ENCODE measurements around the gene EFHD2.

DNA sequence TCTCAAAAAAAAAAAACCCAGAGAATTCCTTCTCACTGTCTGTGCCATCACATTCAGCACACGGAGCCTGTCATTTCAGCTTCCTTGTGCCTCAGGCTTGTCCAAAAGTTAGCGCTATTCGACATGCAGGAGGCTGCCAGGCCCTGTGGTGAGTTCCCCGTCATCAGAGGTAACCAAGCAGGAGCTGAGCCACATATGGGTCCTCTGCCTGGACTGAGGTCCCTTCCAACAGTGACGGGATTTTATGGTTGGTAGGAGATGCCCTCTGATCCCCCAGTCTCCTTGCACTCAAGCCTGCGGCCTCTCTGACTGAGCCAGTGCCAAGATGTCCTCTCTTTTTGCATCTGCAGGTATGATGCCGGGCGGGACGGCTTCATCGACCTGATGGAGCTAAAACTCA lies 15.8 kb downstream of the EFHD2 start:
- TF ChIP-seq, protein P1, sequence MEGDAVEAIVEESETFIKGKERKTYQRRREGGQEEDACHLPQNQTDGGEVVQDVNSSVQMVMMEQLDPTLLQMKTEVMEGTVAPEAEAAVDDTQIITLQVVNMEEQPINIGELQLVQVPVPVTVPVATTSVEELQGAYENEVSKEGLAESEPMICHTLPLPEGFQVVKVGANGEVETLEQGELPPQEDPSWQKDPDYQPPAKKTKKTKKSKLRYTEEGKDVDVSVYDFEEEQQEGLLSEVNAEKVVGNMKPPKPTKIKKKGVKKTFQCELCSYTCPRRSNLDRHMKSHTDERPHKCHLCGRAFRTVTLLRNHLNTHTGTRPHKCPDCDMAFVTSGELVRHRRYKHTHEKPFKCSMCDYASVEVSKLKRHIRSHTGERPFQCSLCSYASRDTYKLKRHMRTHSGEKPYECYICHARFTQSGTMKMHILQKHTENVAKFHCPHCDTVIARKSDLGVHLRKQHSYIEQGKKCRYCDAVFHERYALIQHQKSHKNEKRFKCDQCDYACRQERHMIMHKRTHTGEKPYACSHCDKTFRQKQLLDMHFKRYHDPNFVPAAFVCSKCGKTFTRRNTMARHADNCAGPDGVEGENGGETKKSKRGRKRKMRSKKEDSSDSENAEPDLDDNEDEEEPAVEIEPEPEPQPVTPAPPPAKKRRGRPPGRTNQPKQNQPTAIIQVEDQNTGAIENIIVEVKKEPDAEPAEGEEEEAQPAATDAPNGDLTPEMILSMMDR (IDR thresholded peaks at IDR 0.05 in 2 of 3, conservative IDR thresholded peaks at IDR 0.05 in 1 of 3; ENCODE audit: borderline replicate concordance in 1 of 3, insufficient read depth in 1 of 3, low read depth in 2 of 3, low read length in 2 of 3): no peak
- TF ChIP-seq POLR2AphosphoS5 (IDR thresholded peaks at IDR 0.05; ENCODE audit: low read depth, low read length) (no peak), CEBPB (IDR thresholded peaks at IDR 0.05; ENCODE audit: low read depth) (no peak), ZFX (IDR thresholded peaks at IDR 0.05) (no peak), YY1 (IDR thresholded peaks at IDR 0.05; ENCODE audit: extremely low read depth, insufficient replicate concordance, low read depth, low read length) (no peak), EZH2 (IDR thresholded peaks at IDR 0.05) (no peak)
- TF ChIP-seq, protein P2, sequence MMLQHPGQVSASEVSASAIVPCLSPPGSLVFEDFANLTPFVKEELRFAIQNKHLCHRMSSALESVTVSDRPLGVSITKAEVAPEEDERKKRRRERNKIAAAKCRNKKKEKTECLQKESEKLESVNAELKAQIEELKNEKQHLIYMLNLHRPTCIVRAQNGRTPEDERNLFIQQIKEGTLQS (IDR thresholded peaks at IDR 0.05): no peak

All from HCT116 (cell line).